OCI-LY1 (cell line): ENCODE data around the gene PLTP.

ENCODE experiments used
- EZH2 ChIP-seq: fragments of 200-600 bp; sonication (generic), shearing (Covaris generic); IDR thresholded peaks from 2 replicates; pipeline ENCODE4 v1.8.0; 2017; ENCODE audit warnings: borderline replicate concordance, mixed run types, mild to moderate bottlenecking, antibody characterized with exemption, low read length, moderate library complexity, mixed read lengths
- TF ChIP-seq, protein P1 (sequence below): fragments of 200-600 bp; sonication (generic), shearing (Covaris generic); IDR thresholded peaks from 2 replicates; pipeline ENCODE4 v1.5.1; 2017; ENCODE audit warnings: mild to moderate bottlenecking, antibody characterized with exemption, low read length, moderate library complexity, mixed read lengths

DNA sequence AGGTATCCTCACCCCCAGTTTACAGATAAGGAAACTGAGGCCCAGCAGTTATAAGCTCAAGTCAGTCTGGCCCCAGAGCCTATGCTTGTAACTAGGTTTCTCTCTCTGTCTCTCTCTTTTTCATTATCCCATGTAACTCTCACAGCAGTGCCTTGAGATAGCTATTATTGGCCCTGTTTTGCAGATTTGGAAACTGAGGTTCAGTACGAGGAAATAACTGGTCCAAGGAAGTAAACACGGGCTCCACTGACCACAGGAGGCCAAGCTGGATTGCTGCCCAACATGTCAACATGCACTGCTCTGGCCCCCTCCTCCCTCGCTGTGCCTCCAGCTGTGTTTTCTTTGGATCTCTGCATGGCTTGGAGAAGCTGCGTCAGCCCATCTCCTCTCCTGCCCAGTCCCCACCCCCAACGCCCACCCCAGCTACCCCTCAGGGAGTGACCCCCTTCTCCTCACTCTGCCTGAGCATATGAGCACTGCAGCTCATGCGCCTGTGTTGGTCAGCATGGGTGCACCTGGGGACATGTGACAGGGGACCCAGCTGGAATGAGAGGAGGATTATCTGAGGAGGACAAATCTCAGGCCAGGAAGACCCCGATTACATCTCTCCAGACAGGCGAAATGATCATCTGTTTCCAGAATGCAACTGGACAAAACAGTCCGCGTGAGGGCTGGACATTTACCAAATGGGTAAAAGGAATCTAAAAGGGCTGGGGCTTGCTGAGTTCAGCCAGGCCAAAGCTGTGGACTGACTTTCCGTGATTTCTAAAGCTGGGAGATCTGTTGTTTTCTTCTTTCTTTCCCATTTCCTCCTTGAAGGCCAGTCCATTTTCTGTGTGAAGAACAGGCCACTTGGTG lies 7.8 kb upstream of the PLTP start:
- TF ChIP-seq, protein P1, sequence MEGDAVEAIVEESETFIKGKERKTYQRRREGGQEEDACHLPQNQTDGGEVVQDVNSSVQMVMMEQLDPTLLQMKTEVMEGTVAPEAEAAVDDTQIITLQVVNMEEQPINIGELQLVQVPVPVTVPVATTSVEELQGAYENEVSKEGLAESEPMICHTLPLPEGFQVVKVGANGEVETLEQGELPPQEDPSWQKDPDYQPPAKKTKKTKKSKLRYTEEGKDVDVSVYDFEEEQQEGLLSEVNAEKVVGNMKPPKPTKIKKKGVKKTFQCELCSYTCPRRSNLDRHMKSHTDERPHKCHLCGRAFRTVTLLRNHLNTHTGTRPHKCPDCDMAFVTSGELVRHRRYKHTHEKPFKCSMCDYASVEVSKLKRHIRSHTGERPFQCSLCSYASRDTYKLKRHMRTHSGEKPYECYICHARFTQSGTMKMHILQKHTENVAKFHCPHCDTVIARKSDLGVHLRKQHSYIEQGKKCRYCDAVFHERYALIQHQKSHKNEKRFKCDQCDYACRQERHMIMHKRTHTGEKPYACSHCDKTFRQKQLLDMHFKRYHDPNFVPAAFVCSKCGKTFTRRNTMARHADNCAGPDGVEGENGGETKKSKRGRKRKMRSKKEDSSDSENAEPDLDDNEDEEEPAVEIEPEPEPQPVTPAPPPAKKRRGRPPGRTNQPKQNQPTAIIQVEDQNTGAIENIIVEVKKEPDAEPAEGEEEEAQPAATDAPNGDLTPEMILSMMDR = no peak
- TF ChIP-seq EZH2 = no peak
